KMS-11 (cell line): ENCODE results near the gene SPECC1.

Experiments
- H2AFZ ChIP-seq: fragments of 200-600 bp; sonication (generic); 2 replicates; pipeline ENCODE4 v1.6.1; 2016; ENCODE audit warnings: antibody characterized with exemption, mixed run types, low read depth
- H3K27ac ChIP-seq: fragments of 200-600 bp; sonication (generic); 2 replicates; pipeline ENCODE4 v1.6.1; 2016; ENCODE audit warnings: mild to moderate bottlenecking, mixed run types
- H3K27me3 ChIP-seq: fragments of 200-600 bp; sonication (generic); 2 replicates; pipeline ENCODE4 v1.6.1; 2017; ENCODE audit warnings: mild to moderate bottlenecking, low read depth, mixed run types, moderate library complexity; ENCODE audit not compliant: insufficient read depth
- H3K36me3 ChIP-seq: fragments of 200-600 bp; sonication (generic); 2 replicates; pipeline ENCODE4 v1.6.1; 2017; ENCODE audit warnings: mild to moderate bottlenecking, mixed run types; ENCODE audit not compliant: insufficient read depth
- H3K4me1 ChIP-seq: fragments of 200-600 bp; sonication (generic); 2 replicates; pipeline ENCODE4 v1.6.1; 2016; ENCODE audit warnings: mild to moderate bottlenecking, low read depth, mixed run types; ENCODE audit not compliant: poor library complexity, severe bottlenecking
- H3K4me2 ChIP-seq: fragments of 200-600 bp; sonication (generic); 2 replicates; pipeline ENCODE4 v1.7.0; 2016; ENCODE audit warnings: mild to moderate bottlenecking, mixed run types
- H3K4me3 ChIP-seq: fragments of 200-600 bp; sonication (generic); IDR thresholded peaks from 2 replicates; pipeline ENCODE4 v1.6.1; 2017; ENCODE audit warnings: low read depth, low read length, mixed read lengths; ENCODE audit not compliant: insufficient read depth
- H3K79me2 ChIP-seq: fragments of 200-600 bp; sonication (generic); 2 replicates; pipeline ENCODE4 v1.6.1; 2016; ENCODE audit warnings: low read depth, mixed run types; ENCODE audit not compliant: insufficient read depth
- H3K9ac ChIP-seq: fragments of 200-600 bp; sonication (generic); 2 replicates; pipeline ENCODE4 v1.6.1; 2016; ENCODE audit warnings: mild to moderate bottlenecking, mixed run types
- H4K20me1 ChIP-seq: fragments of 200-600 bp; sonication (generic); 2 replicates; pipeline ENCODE4 v1.6.1; 2016; ENCODE audit warnings: mild to moderate bottlenecking, mixed run types; ENCODE audit not compliant: insufficient read depth
- CTCF ChIP-seq: fragments of 200-600 bp; sonication (generic); conservative IDR thresholded peaks from 2 replicates; pipeline ENCODE4 v1.6.1; 2017; ENCODE audit warnings: low read depth, mild to moderate bottlenecking, antibody characterized with exemption, low read length, moderate library complexity, mixed read lengths

Gene SPECC1

GRCh38 chr17:20094777-20095176 is 85.6 kb downstream of the SPECC1 start:
- Histone ChIP-seq H3K27me3 (no peaks in the 10 kb centered on the region), H3K9ac (no peak overlapping the region), H3K79me2 (no peaks in the 10 kb centered on the region), H3K36me3 (no peaks in the 10 kb centered on the region), H3K4me1 (no peaks in the 10 kb centered on the region), H2AFZ (no peak overlapping the region), H3K27ac (no peak overlapping the region), H3K4me2 (no peak overlapping the region), H3K4me3 (no peak overlapping the region), H4K20me1 (no peaks in the 10 kb centered on the region)
- TF ChIP-seq CTCF = no peak

GRCh38 chr17:20095336-20096080 is 86.3 kb downstream of the SPECC1 start:
- Histone ChIP-seq H2AFZ (no peak overlapping the region), H3K4me3 (no peak overlapping the region), H3K36me3 (no peaks in the 10 kb centered on the region), H3K4me1 (no peaks in the 10 kb centered on the region), H3K27me3 (no peaks in the 10 kb centered on the region), H4K20me1 (no peaks in the 10 kb centered on the region), H3K79me2 (no peaks in the 10 kb centered on the region), H3K4me2 (no peak overlapping the region), H3K9ac (no peak overlapping the region), H3K27ac (no peak overlapping the region)
- TF ChIP-seq CTCF = no peak

- Histone ChIP-seq H3K4me2 (no peak overlapping the region), H2AFZ (no peak overlapping the region), H3K27ac (no peak overlapping the region), H3K4me3 (no peak overlapping the region), H3K4me1 (no peaks in the 10 kb centered on the region), H3K36me3 (no peaks in the 10 kb centered on the region), H3K79me2 (no peaks in the 10 kb centered on the region), H3K9ac (no peak overlapping the region), H4K20me1 (no peaks in the 10 kb centered on the region), H3K27me3 (no peaks in the 10 kb centered on the region)
- no peak for TF ChIP-seq CTCF
Measured at GRCh38 chr17:20096430-20096829, 87.3 kb downstream of the SPECC1 start.

- Histone ChIP-seq H3K27ac (no peak overlapping the region), H2AFZ (no peak overlapping the region), H3K4me1 (no peaks in the 10 kb centered on the region), H3K27me3 (no peaks in the 10 kb centered on the region), H3K36me3 (no peaks in the 10 kb centered on the region), H3K9ac (no peak overlapping the region), H3K4me3 (no peak overlapping the region), H3K4me2 (no peak overlapping the region), H3K79me2 (no peaks in the 10 kb centered on the region), H4K20me1 (no peaks in the 10 kb centered on the region)
- no peak for TF ChIP-seq CTCF
Measured at GRCh38 chr17:20097330-20097729, 88.2 kb downstream of the SPECC1 start.
